ENCODE results near the gene FCHSD2.
"Not testable (repeated sequence)": the region's sequence is repeated elsewhere in the genome, so short reads cannot be mapped to it uniquely, and the experiment has no call there.

The FCHSD2 gene

GRCh38 chr11:72929256-72929655, 212.9 kb downstream of the FCHSD2 start:
- no peak for DNase-seq (ENCODE audit: low read depth)

DNA sequence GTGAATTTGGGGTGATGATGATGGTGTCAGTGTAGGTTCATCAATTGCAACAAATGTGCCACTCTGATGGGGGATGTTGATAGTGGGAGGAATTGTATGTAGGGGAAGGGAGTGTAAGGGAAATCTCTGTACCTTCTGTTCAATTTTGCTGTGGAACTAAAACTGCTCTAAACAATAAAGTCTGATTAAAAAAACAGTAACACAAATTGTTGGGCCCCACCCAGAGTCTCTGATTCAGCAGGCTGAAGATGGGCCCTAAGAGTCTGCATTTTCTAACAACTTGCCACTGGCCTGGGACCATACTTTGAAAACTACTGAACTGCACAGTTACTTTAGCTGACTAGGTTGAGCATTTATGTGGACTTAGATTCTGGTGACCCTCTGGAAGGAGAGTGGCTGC, 214.7 kb downstream of the FCHSD2 start:
- DNase-seq (ENCODE audit: low read depth), result no peak

DNA sequence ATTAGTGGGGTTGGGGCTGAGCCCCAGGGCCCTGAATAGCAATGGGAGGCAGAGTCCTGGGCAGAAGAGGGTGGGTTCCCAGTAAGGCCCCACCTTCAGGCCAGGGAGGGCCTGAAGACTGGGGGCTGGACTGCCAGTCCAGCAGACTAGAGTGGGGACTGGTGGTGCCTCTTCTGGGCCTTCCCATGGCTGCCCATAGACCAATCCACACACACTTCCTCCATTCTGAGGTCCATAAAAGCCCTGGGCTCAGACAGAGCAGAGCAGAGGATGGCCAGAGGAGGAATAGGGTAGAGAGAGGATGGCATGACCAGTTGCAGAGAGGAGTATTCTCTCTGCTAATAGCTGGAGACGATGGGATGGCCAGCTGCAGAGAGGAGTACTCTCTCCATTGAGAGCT, 216.0 kb downstream of the FCHSD2 start:
- DNase-seq (ENCODE audit: low read depth), result no peak

DNA sequence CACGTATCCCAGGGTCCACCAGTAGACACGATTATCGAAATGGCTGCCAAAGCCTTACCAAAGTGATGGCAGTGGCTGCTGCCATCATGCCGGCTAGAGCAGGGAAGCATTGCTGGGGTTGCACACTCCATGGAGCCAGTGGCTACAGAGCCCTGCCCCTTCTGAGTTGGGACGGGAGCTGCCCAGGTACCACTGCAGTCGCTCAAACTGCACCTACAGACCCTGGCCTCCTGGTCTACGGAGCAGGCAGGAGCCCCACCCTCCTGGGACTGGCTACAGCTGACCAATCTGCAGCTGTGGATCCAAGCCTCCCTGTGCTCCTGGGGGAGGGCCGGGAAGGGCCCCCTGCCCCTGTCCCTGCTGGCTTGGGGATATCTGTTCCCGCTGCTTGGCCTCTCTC, 216.5 kb downstream of the FCHSD2 start:
- no peak for DNase-seq (ENCODE audit: low read depth)

GRCh38 chr11:72924568-72925190, 217.4 kb downstream of the FCHSD2 start:
- DNase-seq (ENCODE audit: low read depth), result peak; percentile 54

DNA sequence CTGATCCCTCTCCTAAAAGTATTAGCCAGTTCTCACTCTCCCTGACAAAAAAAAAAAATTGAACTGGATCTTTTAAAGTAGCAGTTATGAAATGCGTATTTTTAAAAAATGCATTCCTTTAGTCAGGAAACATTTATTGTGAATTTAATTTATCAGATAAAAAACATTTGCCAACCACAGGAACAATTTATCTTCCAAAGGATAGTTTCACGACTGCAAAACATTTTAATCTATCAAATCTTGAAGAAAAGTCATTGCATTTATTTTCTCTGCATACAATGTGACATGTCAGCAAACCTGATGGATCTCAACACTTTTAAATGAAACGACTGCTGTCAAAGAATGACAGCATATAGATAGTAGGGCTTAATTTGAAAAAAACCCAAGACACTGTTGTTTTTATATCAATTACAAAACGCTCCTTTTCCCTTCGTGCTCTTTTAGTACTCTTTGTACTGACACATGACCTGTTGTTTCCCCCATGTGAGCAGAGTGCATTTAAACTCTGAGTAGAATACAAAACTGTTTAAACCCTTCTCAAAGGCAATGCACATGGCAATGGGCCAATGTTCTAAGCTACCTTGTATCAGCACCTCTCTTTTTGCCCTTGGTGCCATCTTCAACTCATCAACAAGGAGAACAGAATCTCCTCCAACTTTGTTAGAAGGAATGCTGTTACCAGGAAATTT, 220.9 kb downstream of the FCHSD2 start:
- DNase-seq (ENCODE audit: low read depth), result no peak

DNA sequence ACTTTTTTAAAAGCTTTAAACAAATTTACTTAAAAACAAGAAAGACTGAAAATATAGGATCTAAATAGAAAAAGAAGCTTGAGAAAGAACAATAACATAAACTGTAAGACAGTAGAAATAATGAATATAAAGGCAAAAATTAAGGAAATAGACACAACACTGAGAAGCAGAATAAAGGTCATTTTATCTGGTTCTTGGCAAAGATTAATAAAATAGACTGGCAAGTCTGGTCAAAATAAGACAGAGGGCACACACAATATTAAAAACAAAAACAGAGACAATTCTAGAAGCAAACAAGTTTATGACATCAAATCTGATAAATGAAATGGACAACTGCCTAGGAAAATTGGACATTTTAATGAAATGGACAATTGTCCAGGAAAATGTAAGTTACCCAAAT, 222.1 kb downstream of the FCHSD2 start:
- DNase-seq (ENCODE audit: low read depth), result no peak

- DNase-seq (ENCODE audit: low read depth), result no peak
Measured at GRCh38 chr11:72918851-72919250, 223.3 kb downstream of the FCHSD2 start.

DNA sequence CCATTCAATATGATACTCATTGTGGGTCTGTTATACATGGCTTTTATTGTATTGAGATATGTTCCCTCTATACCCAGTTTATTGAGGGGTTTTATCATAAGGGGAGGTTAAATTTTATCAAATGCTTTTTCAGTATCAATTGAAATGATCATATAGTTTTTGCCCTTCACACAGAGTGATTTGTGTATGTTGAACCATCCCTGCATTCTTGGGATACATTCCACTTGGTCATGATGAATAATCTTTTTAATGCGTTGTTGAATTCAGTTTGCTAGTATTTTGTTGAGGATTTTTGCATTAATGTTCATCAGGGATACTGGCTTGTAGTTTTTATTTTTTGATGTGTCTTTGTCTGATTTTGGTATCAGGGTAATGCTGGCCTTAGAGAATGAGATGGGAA, 229.9 kb downstream of the FCHSD2 start:
- DNase-seq (ENCODE audit: low read depth), result no peak

- not testable (repeated sequence) for DNase-seq (ENCODE audit: low read depth)
Measured at GRCh38 chr11:72909558-72910388, 232.3 kb downstream of the FCHSD2 start.

DNA sequence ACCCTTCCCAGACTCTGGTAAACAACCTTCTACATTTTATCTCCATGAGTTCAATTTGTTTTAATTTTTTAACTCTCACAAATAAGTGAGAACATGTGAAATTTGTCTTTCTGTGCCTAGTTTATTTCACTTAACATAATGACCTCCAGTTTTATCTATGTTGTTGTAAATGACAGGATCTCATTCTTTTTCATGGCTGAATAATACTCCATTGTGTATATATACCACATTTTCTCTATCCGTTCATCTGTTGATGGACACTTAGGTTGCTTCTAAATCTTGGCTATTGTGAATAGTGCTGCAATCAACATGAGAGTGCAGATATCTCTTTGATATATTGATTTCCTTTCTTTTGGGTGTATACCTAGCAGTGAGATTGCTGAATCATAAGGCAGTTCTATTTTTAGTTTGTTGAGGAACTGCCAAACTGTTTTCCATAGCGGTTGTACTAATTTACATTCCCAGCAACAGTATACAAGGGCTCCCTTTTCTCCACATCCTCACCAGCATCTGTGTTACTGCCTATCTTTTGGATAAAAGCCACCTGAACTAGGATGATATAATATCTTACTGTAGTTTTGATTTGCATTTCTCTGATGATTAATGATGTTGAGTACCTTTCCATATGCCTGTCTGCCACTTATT, 234.0 kb downstream of the FCHSD2 start:
- DNase-seq (ENCODE audit: low read depth), result no peak

DNA sequence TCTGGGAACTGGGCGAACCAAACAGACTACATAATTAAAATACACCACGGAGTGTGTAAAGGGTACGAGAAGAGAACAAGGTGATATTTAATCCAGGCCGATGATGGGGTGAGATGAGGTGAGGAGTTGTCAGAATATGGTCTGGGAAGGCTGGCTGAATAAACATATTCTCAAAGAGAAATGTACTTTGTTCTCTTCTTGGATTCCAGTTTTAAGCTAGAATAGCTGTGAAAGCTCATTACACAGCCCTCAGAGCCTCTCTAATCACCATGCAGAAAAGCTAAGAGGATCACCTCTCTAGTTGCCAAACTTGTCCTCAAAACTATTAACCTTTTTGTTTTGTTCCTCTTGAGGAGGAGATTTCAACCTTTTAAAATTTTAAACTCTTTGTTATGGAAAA, 238.1 kb downstream of the FCHSD2 start:
- DNase-seq (ENCODE audit: low read depth), result no peak

GRCh38 chr11:72901374-72901773, 240.7 kb downstream of the FCHSD2 start:
- no peak for DNase-seq (ENCODE audit: low read depth)

DNA sequence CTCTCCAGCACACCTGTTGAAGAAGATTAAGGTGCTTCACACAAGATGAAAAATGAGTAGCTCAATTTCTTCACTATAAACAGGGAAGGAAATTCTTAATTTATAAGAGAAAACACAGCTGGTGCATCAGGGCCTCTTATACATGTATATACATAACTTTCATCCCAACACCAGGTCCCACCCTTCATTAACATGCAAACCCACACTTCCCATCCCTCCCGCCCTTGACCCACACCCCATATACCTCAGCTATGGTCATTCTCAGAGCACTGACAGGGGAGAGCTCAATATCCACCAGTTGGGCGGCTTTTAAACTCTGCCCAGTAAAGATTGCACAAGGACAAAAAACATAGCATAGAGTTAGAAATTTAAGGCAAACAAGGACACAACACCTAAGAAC, 242.1 kb downstream of the FCHSD2 start:
- DNase-seq (ENCODE audit: low read depth), result no peak

DNA sequence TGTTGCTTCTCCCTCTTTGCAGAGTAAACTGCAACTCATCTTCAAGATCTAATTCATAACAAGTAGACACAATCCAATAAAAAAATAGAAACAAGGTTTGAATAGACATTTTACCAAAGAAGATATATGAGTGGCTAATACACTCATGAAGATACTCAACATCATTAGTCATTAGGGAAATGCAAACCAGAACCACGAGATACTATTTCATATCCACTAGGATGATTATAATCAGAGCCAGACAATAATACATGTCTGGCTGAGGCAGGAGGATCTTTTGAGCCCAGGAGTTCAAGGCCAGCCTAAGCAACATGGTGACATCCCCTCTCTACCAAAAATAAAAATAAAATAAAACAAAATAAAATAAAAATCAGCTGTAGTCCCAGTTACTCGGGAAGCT, 242.9 kb downstream of the FCHSD2 start:
- peak; percentile 22 for DNase-seq (ENCODE audit: low read depth)

DNA sequence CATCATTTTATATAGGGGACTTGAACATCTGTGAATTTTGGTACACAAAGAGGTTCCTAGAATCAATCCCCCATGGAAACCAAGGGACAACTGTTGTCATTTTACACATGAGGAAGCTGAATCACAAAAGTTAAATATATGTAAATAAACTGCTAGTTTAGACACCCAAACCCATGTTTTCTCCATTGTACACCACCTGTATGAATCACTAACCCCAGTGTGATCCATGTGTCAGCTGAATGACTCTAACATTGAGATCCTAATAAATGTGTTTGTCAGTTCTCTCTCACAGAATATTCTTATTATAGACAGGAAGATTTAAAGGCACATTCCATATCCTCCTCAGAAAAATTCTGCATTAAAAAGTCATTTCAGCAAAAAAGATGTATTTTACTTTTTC, 244.6 kb downstream of the FCHSD2 start:
- DNase-seq (ENCODE audit: low read depth), result no peak

GRCh38 chr11:72896431-72896830, 245.7 kb downstream of the FCHSD2 start:
- no peak for DNase-seq (ENCODE audit: low read depth)

GRCh38 chr11:72890881-72891280, 251.2 kb downstream of the FCHSD2 start:
- no peak for DNase-seq (ENCODE audit: low read depth)

DNA sequence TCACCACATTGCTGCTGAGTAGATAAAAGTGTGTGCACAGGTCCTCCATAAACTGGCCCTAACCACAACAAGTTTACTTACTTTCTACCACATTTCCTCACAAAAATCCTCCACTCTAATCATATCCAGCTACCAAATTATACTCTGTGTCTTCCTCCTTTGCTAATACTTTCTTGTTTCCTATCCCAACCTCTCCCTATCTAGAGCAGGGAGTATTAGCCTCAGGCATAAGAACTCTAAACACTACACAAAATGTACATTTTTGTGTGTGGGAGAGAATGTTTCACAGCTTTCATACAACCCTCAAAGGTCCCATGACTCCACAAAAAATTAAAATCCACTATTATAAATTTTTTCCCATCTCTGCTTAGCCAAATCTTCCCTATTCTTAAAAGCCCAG, 255.5 kb downstream of the FCHSD2 start:
- no peak for DNase-seq (ENCODE audit: low read depth)

DNA sequence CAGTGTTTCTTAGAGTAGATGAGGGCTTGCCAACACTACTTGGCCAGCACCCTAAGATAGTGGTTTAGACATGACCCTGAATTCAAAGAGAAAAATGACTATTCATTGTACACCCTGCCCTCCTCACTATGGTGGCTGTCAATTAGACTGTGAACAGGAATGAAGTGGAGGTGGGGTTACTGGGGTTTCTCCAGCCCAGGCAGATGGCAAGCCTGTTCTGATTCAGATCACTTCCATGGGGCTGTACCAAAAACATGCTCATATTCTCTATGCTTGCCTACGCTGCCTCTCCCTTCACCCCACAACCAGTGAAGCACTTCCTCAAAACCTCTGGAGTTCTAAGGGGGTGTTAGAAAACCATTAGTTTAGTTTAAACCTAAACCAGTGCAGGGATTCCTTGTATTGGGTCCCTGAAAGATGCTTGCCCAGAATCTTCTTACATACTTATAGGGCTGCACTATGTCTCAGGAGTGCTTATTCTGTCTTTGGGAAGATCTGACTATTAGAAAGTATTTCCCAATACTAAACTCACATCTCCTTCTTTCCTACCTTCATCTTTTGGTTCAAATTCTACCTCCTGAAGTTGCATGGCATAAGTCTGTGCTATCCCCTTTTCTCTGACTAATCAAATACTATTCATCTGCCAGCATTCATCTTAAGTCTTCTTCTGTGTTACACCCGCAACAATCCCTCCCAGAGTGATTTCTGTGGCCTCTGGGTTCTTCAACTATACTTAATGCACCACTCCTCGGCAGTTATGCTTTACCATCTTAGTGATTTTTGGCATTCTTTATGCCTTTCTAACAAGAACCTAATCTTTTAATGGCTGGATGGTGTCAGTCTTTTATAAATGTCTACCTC, 256.1 kb downstream of the FCHSD2 start:
- DNase-seq (ENCODE audit: low read depth), result peak; percentile 46

DNA sequence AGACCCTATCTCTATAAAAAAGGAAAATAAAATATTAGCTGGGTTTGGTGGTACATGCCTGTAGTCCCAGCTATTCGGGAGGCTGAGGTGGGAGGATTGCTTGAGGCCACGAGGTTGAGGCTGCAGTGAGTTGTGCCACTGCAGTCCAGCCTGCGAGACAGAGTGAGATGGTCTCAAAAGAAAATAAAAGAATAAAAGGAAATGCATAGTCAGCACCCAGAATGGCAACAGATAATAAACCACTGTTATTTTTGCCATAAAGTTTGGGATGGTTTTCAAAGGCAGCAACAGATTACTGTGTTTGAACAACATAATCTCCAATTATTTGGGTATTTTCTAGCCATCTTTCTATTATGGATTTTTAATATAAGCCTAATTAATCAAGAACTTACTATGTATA, 266.0 kb downstream of the FCHSD2 start:
- DNase-seq (ENCODE audit: low read depth), result no peak

DNA sequence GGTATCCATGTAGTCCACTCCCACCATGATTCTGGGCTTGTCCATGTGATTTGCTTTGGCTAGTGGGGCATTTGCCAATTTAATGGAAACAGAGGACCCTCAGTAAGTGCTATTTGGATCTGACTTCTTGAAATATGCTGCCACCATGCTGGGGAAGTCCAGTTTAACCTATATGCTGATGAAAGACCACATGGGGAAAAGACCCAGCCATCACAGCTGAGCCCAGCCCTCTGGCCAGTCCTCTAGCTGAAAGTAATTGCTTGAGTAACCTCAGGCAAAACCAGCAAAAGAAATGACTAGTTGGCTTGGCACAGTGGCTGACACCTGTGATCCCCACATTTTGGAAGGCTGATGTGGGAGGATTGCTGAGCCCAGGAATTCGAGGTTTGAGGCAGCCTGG, 266.4 kb downstream of the FCHSD2 start:
- DNase-seq (ENCODE audit: low read depth), result no peak

All from amniotic epithelial cell (primary cell).